Measurements from ENCODE around the gene TMEM208.

TMEM208 gene

DNA sequence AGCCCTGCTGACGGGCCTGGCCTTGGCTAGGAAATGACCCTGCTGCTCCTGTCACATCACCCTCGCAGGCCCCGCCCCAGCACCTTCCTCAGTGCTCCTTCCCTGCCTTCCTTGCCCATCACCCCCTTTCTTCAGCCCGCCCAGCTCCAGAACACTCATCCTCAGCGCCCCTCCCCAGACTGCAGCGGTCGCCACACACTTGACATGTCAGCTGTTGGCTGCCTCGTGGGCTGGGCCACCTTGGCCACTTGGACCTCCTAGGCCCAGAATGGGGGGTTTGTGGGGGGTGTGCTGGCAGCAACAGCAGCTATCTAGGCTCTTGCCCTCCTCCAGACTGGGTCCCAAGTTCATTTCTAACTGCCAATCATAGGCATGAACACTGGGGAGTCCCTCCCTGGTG is 17.4 kb upstream of the TMEM208 start:
- DNase-seq = no peak

DNA sequence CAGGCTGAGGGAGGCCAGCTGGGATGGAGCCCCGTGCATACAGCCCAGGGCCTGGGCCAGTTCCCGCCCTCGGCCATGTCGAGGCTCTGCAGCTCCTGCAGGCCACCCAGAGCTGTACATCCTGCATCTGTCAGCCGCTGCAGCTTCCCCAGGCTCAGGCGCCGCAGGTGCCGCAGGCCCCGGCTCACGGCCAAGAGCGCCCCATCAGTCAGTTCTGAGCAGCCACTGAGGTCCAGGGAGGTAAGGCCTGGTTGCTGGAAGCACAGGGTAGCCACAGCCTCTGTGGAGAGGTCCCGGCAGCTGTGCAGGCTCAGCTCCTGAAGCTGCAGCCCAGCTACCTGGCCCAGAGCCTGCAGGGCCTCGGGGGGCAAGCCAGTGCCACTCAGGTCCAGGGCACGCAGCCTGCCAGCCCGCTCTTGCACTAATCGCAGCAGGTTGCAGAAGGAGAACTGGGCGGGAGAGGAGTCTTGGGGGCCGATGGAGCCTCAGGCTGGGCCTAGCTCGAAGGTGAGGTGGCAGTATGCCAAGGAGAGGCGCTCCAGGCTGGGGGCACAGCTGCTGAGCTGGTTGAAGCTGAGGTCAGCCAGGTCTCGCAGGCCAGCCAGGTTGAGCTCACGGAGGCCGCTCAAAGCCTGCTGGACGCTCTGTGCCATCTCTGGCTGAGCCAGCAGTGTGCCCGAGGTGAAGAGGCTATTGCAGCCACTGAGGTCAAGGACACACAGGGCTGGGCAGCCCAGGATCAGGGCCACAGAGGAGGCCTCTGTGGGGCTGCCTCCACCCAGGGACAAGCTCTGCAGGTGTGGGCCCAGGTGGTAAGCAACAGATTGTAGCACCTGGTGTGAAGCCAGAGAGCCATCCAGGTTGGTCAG is 16.6 kb upstream of the TMEM208 start:
- DNase-seq = no peak

DNA sequence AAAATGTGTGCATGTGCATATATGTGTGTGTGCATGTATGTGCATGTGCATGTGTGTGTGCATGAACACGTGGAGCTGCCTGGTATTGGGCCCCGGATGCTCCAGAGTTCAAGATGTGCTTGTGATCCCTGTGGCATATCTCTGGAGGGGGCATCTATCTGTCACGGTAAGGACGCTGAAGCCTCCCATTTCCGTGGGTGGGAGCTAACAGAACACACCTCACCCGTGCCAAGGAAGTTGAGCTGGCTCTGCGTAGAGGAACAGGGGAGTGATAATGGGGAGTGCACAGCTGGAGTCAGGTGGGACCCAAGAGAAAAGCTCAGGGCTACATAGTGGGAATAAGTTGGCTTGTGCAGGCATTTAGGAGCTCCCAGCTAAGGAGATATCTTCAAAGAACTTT is 15.3 kb upstream of the TMEM208 start:
- DNase-seq = no peak

DNA sequence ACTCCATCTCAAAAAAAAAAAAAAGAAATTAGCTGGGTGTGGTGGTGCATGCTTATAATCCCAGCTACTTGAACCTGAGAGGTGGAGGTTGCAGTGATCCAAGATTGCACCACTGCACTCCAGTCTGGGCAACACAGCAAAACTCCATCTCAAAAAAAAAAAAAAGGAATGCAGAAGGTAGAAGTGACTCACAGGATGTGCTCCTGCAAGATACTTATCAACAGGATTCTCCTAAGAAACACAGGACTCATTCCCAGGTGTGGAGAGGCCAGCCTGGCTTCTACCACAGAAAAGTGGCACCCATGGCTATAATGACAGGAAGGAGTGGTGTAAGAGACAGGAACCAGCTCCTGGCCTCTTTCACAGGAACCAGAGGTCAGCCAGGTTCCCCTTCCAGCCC is 14.2 kb upstream of the TMEM208 start:
- DNase-seq = no peak

DNA sequence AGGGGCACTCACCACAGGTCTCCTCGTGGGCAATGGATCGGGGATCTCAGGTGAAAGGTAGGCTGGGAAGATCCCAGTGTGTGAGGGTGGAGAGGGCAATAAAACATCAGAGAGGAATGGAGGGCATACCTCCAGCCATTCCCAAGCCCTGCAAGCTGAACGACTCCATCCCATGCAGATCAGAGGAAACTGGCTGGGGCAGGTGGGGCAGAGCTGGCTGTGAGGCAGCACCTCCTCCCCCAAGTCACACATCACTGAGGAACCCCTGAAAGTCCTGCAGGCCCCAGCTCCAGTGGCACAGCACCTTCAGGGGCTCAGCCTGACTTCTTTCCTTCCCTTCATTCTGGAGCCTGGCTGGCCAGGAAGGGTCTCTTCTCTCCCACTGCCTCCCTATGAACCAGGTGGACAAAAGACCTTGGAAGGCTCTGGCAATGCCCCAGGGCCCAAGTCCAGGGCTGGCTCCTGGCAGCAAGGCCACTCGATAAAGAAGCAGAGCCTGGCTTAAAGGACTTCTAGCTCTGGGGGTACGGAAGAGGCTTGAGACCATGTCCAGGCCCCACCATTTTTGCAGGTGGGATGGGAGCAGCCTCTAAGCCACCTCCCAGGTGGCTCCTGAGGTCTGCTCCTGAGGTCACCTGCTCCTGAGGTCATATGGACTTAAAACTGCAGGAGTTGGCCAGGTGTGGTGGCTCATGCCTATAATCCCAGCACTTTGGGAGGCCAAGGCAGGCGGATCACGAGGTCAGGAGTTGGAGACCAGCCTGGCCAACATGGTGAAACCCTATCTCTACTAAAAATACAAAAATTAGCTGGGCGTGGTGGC is 13.5 kb upstream of the TMEM208 start:
- no peak for DNase-seq

DNA sequence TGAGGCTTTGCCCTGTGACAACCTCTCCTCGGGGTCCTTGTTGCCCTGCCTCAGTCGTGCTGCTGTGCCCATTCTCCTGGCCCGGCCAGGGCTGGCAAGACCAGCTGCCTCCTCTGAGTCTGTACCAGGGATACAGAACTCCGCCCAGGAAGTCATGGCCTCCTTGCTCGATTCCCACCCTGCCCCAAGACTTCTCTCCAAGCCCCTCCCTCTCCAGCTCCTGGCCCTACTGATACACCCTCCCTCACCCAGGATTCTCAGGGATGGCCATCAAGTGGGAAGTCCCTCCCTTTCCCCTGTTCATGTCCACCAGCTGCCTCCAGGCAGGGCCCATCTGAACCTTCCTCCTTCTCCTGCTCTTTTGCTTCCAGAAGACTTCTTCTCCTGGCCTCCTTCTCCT is 11.2 kb upstream of the TMEM208 start:
- DNase-seq = no peak

DNA sequence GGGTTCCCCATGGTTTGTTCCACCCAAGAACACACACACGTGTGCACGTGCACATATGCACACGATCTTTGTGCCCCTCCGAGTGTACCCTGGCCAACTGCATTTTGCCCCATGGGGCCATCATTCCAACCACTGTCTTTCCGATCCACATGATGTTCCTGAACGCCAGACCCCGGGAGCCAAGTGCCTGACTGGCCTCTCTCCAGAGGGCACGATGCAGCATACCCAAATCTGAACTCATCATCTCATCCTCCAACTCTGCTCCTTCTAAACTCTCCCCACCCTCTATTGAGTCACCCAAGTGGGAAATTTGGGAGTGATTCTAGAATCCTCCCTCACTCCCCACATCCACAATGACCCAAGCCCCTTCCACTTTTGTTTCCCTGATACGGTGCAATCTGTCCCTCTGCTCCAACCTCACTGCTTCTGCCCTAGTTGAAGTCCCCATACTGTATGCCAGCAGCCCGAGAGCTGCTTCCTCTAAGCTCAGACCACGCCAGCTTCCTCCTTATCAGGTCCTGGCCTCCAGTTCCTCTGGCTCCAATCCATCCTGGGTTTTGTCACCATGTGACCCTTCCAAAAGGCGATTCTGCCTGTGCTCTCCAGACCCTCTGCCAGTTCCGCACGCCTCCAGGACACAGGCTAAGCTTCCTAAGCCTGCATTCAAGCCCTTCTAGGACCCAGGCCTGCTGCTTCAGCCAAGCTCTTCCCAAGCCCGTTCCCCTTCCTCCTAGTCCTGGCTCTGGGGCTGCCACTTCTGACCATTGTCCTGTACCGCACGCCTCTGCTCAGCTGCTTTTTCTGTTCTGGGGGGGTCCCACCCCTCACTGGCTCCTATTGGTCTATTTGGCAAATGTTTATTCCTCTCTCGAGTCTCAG is 10.1 kb upstream of the TMEM208 start:
- DNase-seq = no peak

DNA sequence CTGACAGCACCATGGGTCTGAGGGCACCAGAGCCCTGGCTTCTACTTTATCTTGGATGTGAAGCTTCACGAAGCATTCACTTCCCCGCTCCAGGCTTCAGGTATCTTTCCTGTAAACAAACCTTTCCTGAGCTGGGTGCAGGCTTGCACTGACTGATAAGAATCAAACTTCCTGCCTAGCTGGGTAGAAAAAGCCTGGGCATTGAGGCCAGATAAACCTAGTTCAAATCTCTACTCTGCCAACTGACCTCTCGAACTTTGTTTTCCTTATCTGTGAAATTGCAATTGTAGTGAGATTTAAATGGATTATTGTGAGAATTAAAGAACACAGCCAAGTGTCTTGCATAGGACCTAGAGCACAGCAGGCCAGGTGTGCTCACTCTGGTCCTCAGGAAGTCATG is 2.9 kb upstream of the TMEM208 start:
- DNase-seq = no peak

DNA sequence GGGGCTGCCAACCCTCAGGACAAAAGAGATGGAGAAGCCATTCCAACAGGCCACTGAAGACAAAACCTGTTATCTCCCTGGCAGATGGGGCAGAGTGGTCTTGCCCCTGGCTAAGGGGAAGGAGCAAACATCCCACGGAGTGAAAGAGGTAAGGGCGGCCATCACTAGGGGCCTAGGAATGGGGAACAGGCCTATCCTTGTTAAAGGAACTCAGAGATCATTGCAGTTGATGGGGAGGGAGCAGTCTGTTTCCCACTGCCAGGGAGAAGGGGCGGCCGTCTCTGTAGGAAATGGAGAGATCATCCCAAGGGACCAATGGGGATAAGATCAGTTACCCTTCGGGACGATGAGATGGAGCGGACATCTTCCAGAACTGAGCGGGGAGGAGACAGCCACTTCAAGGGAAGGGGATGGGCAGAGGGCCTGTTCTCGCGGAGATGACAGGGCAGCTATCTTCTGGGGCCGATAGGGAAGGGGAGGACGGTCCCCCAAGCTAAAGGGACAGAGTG is 581 bp upstream of the TMEM208 start:
- no peak for DNase-seq

DNA sequence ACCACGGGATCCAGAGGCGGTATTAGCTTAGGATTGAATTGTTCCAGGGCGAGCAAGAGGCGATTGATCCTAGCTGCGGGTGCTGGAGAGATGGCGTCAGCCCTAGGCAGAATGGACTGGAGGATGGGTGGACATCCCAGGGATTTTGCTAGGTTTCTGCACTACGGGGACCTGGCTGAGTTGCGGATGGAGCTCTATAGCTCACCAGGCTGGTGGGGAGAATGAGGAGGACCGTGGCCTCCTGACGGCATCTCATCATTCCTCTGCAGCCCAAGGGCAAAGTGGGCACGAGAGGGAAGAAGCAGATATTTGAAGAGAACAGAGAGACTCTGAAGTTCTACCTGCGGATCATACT is 614 bp downstream of the TMEM208 start:
- DNase-seq = no peak

DNA sequence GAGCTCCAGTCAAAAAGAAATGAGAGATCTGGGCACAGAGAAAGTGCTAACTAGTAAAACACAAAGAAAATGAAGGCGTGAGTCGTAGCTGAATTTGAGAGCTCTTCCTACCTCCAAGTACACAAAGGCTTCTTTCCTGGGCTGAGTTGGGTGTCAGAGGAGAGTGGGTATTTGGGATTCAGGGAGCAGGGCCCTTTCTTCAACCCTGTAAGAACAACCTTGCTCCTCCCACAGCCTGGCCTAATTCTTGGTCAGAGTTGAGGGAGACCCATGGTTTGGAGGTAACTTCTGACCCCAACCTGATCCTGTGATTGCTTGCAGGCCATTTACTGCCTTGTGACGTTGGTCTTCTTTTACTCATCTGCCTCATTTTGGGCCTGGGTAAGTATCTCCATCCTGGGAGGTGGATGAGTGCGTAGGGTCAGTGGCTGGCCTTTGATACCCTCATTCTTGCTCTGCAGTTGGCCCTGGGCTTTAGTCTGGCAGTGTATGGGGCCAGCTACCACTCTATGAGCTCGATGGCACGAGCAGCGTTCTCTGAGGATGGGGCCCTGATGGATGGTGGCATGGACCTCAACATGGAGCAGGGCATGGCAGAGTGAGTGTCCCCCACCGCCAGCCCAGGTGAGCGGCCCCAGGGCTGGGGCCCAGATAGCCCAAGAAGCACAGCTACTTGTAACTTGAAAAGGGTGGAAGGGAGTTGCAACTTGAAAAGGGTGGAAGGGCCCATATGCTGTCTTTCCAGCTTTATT is 1.3 kb downstream of the TMEM208 start:
- no peak for DNase-seq

DNA sequence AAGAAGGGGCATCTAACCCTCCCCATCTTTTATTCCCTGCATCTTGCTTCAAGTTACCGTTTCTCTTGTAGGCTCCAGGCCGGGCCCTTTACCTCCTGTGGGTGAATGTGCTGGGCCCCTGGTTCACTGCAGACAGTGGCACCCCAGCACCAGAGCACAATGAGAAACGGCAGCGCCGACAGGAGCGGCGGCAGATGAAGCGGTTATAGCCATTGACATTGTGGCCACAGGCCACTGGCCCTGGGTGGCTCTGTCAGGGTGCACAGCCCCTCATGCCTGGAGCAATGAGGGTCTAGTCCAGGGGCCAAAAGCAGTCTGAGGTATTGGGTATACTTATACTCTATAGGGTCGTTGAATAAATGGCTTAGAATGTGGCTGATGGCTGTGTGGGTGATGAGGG is 2.0 kb downstream of the TMEM208 start:
- no peak for DNase-seq

DNA sequence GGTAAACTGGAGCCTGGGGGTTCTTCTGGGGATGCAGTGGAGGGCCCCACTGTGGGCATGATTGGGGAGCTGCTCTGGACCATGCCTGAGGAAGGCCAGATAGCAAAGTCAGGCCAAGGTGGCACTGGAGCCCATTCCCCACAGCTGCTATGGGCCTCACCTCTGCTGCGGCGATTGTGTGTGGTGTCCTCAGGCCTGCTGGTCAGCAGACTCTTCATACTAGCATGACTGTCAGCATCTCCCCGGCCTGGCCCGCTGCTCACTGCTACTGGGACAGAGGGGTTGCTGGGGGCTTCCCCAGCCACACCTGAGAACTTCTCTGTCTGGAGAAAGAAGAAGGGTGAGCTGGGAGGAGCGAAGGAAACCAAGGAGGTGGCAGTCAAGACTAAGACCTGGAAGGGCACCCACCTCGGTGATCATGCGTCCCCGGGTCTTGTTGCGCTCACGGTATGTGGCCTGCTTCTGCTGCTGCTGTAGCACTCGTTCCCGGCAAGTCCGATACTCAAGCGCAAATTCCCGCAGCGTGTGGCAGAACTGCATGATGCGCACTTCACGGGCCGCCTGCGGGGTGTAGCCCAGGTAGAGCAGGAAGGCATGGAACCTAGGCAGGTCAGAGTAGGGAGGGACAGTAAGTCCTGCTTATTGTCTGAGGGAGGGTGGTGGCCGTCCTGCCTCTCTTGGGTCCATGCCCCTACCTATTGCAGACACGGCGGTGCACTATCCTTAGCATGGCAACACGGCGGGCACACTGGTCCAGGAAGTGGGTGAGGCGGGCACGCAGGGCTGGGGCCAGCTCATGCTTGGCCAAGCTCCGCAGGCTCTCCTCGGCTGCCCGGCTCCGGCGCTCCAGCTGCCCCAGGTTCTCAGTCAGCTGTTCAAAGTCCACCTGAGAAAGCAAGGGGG is 3.2 kb downstream of the TMEM208 start:
- DNase-seq = no peak

DNA sequence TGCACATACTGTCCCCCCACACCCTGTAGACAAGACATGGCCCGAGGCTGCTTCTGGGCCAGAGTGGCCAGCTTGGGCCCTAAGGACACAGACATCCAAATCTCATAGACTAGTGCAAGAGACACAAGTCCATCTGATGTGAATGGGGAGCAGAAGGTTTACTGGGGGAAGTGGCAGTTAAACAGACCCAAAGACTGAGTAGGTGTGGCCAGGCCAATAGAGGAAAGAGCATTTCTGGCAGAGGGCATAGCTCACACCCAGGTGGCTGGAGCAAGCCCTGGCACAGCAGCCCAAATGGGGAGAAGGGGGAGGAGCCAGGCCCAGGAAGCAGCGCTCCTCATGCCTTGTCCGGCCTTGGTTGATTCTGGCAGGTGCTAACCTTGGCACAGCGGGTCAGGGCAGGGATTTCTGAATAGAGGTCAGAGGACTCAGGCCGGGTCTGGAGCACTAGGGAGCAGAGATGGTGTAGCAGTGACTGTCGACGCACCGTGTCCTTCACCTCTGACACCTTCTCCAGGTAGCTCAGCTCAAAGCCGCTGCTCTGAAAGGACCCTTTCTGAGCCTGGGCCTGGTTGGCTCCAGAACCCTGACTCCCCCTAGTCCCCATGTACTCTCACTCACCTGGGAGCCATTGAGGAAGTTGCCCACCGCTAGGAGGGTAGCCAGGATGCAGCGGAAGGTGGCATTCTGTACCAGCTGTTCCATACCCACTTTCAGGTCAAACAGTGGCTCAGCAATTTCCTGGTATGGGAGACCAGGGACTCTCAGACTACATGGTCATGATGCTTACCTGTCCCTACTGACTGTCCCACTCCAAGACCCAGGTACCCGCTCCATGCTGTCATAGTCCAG is 4.1 kb downstream of the TMEM208 start:
- DNase-seq = no peak

DNA sequence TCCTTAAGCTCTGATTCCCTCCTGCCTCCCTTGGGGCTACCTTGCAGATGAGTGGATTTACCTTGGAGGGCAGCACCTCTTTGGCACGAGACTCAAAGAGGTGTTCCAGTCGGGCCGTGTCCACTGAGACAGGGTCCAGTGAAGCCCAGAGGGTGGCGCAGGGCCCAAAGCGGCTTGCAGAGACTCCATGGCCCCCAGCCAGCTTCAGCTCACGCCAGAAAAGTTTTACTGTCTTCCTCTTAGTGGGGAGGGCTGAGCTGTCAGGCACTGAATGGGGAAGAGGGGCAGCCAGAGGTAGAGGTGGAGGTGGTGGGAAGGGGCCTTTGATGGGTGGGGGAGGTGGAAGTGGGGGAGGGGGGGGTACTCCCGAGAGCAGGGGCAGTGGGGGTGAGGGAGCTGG is 6.7 kb downstream of the TMEM208 start:
- DNase-seq = no peak

DNA sequence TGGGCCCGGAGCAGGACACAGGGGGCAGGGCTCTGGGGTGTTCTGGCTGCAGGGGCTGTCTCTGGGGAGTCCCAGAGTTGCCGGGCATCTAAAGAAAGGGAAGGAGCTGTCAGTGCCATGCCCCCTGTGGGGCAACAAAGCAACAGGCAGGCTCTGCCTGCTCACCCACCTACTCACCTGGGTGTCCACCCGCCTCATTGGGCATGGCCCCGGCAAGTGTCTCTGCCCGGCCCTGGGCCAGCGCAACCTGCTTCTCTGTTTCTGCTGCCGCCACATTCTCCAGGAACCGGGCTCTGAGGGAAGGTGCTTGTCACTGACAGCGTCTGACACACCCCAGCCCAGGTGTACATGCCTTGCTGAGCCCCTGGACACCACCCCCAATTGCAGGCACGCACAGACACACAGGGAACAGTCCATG is 7.3 kb downstream of the TMEM208 start:
- DNase-seq = no peak

DNA sequence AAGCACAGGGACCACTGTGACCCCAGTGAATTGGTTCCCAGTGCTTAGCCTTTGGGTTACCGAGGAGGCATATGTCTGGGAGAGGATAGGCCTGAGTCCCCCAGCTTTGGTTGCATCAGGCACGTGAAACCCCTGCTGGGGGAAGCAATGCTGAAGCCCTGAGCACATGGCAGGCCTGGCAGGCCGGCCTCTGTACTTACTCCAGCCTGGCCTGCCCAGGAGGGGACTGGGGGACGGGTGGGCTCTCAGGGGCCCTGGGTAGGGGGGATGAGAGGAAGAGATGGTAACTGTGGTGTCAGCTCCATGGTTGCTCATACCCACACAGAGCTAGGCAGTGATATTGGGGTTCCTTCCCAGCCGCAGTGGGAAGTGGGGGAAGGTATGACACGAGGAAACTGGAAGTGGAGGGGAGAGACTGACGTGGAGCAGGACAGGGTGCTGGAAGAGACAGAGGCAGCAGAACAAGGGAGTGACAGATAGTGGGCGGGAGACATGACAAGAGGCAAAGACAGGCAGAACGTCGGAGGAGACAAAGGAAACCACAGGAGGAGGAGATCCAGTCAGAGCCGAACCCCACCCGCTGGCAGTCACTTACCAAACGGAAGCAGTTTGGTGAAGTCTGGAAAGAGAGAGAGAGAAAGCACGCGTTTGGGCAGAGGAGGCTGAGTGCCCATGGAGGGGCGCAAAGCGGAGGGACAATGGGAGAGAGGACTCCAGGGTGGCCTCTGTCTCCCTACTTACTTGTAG is 9.1 kb downstream of the TMEM208 start:
- peak in 3 of 5 experiments; percentile 36 to 92 (median 52) for DNase-seq

DNA sequence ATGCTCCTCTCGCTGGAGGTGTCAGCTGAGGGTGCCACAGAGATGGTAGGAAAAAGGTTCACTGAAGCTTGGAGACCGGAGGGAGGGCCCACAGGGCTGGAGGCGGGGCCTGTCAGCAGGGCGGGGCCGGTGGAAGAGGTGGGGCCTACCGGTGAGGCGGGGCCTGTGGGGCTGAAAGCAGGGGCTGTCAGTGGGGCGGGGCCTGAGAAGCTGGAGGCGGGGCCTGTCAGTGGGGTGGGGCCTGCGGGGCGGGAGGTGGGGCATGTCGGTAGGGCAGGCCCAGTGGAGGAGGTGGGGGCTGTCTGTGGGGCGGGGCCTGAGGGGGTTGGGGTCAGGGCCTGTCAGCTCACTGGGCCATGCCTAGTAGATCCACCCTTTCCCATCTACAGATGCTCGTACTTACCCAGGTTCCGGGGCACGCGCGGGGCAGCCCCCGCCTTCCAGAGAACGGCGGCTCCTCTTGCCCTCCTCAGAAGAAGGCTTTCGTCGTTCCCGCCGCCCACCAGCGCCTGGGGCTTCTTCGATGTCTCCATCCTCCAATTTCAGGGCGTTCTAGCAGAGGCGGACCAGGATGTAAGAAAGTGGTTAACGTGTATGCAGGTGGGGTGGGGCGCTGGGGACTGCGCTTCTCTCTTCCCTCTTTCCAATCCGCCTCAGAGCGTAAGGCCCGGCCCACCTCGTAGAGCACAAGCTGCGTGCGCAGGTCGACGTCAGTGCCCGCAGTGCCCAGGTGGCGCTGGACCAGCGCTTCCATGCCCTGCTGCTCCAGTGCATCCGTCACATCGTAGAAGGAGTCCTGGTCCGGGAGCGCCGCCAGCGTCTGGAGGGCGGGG is 9.8 kb downstream of the TMEM208 start:
- peak; percentile 56 to 80 (median 68) for DNase-seq

All from T-helper 2 cell (primary cell).